GM19455 (cell line): ENCODE data around the gene VRK2.
"Not testable (repeated sequence)": the region's sequence is repeated elsewhere in the genome, so short reads cannot be mapped to it uniquely, and the experiment has no call there.

ENCODE experiments used
- ATAC-seq: cut with Tn5 transposase; IDR thresholded peaks from one replicate; pipeline ENCODE4 v1.9.1; 2021; ENCODE audit not compliant: unreplicated experiment

The VRK2 gene

GRCh38 chr2:58156780-58157179 lies 110.2 kb downstream of the VRK2 start:
- no peak for ATAC-seq

DNA sequence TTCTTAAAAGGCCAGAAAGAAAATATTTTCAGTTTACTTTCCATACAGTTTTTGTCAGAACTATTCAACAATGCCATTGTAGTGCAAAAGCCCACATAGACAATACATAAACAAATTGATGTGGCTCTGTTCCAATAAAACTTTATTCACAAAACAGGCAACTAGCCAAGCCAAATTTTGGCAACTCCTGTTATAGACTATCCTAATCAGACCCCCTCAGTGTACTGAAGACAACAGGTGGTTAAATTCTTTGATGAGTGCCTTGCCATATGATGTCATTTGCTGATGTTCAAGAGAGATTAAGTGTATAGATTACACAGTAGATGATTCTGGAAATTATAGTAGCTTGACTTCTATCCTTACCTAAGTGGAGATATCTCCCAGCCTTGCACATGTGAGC lies 111.1 kb downstream of the VRK2 start:
- ATAC-seq: no peak

DNA sequence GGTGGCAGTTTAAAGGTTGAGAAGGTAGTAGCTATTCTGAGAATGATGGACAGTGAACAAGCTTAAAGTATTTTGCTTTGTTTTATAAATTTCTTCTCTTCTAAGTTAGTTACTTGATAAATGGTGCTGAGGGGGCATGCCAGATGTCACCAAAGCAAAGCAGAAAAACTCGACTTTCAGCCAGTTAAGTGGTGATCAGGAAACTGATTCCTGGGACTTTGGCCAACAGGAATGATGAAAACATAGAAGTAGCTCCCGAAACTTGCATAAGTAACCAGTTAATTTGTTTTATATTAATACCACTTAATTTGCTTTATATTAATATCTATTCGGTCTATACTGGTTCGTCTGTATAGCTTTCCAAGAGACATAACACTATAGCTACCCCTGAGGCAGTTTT lies 111.9 kb downstream of the VRK2 start:
- no peak for ATAC-seq

- no peak for ATAC-seq
These were observed 117.3 kb downstream of the VRK2 start for GRCh38 chr2:58163913-58164312.

- not testable (repeated sequence) for ATAC-seq
These were observed 121.5 kb downstream of the VRK2 start for GRCh38 chr2:58168130-58168529.

DNA sequence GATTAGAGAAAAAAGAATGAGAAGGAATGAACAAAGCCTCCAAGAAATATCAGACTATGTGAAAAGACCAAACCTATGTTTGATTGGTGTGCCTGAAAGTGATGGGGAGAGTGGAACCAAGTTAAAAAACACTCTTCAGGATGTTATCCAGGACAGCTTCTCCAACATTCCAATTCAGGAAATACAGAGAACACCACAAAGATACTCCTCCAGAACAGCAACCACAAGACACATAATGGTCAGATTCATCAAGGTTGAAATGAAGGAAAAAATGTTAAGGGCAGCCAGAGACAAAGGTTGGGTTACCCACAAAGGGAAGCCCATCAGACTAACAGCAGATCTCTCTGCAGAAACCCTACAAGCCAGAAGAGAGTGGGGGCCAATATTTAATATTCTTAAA lies 123.2 kb downstream of the VRK2 start:
- not testable (repeated sequence) for ATAC-seq

DNA sequence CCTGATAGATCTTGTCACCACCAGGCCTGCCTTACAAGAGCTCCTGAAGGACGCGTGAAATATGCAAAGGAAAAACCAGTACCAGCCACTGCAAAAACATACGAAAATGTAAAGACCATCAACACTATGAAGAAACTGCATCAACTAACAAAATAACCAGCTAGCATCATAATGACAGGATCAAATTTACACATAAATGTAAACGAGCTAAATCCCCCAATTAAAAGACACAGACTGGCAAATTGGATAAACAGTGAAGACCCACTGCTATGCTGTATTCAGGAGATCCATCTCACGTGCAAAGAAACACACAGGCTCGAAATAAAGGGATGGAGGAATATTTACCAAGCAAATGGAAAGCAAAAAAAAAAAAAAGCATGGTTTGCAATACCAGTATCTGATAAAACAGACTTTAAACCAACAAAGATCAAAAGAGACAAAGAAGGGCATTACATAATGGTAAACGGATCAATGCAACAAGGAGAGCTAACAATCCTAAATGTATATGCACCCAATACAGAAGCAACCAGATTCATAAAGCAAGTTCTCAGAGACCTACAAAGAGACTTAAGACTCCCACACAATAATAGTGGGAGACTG lies 123.8 kb downstream of the VRK2 start:
- not testable (repeated sequence) for ATAC-seq

DNA sequence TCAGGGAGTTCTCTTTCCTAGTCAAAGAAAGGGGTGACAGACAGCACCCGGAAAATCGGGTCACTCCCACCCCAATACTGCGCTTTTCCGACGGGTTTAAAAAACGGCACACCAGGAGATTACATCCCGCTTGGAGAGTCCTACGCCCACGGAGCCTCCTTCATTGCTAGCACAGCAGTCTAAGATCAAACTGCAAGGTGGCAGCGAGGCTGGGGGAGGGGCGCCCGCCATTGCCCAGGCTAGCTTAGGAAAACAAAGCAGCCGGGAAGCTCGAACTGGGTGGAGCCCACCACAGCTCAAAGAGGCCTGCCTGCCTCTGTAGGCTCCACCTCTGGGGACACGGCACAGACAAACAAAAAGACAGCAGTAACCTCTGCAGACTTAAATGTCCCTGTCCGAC lies 125.2 kb downstream of the VRK2 start:
- ATAC-seq: not testable (repeated sequence)

DNA sequence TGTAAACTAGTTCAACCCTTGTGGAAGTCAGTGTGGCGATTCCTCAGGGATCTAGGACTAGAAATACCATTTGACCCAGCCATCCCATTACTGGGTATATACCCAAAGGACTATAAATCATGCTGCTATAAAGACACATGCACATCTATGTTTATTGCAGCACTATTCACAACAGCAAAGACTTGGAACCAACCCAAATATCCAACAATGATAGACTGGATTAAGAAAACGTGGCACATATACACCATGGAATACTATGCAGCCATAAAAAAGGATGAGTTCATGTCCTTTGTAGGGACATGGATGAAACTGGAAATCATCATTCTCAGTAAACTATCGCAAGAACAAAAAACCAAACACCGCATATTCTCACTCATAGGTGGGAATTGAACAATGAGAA lies 130.6 kb downstream of the VRK2 start:
- ATAC-seq: not testable (repeated sequence)

- not testable (repeated sequence) for ATAC-seq
These were observed 133.6 kb downstream of the VRK2 start for GRCh38 chr2:58180175-58180574.

GRCh38 chr2:58180635-58181034 lies 134.0 kb downstream of the VRK2 start:
- no peak for ATAC-seq

DNA sequence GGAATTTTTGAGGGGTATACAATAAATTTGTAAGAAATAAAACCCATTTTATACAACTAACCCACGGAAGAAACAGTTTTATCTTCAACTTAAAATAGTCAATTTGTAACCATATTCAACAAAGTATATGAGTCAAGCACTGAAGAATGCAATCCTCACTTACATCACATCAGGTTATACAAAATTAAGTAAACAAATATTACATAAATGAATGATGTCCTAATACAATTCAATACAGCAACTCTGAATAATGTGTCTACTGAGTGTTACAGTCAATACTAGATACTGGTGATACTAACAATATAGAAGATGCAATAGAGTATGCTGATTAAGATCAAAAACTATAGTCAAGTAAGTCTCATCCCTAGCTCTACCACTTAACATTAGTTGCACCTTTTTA lies 135.9 kb downstream of the VRK2 start:
- ATAC-seq: no peak

- no peak for ATAC-seq
These were observed 139.9 kb downstream of the VRK2 start for GRCh38 chr2:58186501-58186900.

DNA sequence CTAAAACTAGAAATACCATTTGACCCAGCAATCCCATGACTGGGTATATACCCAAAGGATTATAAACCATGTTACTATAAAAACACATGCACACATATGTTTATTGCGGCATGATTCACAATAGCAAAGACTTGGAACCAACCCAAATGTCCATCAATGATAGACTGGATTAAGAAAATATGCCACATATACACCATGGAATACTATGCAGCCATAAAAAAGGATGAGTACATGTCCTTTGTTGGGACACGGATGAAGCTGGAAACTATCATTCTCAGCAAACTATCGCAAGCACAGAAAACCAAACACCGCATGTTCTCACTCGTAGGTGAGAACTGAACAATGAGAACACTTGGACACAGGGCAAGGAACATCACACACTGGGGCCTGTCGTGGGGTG lies 140.4 kb downstream of the VRK2 start:
- ATAC-seq: not testable (repeated sequence)

- no peak for ATAC-seq
These were observed 147.9 kb downstream of the VRK2 start for GRCh38 chr2:58194458-58194857.

- ATAC-seq: no peak
These were observed 149.1 kb downstream of the VRK2 start for GRCh38 chr2:58195662-58196061.

DNA sequence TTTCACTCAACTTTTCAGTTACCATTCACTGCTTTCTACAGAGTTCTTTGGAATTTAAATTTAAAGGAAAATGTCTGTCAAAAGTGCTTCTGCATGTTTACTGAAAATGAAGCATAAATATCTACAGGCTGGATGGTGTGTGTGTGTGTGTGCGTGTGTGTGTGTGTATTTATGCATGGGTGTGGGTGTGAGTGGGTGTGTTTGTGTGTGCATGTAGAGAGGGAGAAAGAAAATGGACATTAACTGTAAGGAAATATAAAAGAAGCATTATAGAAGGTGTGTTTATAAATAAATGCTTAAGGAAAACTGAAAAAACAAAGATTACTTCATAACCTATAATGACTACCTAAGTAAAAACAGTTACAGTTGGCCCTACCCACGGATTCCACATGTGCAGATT lies 151.3 kb downstream of the VRK2 start:
- ATAC-seq: no peak

DNA sequence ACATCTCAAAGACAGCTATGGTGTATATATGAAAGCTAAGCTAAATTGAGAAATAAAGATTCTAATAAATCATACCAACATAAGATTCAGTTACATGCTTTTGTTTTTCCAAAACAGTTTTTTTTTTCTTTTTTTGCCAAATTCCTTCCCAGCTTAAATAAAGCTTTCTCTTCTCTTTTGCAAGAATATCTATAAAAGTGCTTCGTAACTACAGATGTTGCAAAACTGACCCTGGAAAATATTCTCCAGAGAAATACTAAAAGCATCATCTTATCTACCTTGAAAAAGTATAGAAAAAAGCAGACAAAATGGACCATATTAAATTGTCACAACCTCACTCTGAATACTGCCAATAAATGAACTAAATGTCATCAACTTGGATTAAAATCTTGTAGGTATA lies 155.8 kb downstream of the VRK2 start:
- ATAC-seq: no peak

- ATAC-seq: no peak
These were observed 156.4 kb downstream of the VRK2 start for GRCh38 chr2:58203018-58203417.

GRCh38 chr2:58204195-58204959 lies 157.8 kb downstream of the VRK2 start:
- no peak for ATAC-seq

GRCh38 chr2:58206785-58207184 lies 160.2 kb downstream of the VRK2 start:
- no peak for ATAC-seq

GRCh38 chr2:58207189-58207588 lies 160.6 kb downstream of the VRK2 start:
- no peak for ATAC-seq
